Esophagus squamous epithelium (tissue), 5 donors: ENCODE data around the gene KIDINS220. TPM values are rescaled to one million over a fixed set of nuclear protein-coding genes. Genes with fewer than 3 reads are reported as not detected.

Experiments
- DNase-seq: peaks from one replicate; lab custom pipeline; 2025; lab: John Stamatoyannopoulos, UW
- H3K27ac ChIP-seq, 4 donors: fragments of 200-600 bp; sonication (generic); one replicate each; pipeline ENCODE4 v1.5.1; 2016 to 2019; ENCODE audit warnings: mild to moderate bottlenecking in 1 of 4
- H3K27me3 ChIP-seq, 4 donors: fragments of 200-600 bp; sonication (generic); 1 replicate in 3 of 4; 2 replicates in 1 of 4; pipeline versions ENCODE4 v1.5.1 to v1.6.0; 2017 to 2021; ENCODE audit warnings: antibody characterized with exemption in 1 of 4
- H3K36me3 ChIP-seq, 3 donors: fragments of 200-600 bp; sonication (generic); one replicate each; pipeline ENCODE4 v1.5.1; 2016 to 2019
- H3K4me1 ChIP-seq, 3 donors: fragments of 200-600 bp; sonication (generic); one replicate each; pipeline ENCODE4 v1.5.1; 2017 to 2019
- H3K4me3 ChIP-seq, 4 donors: fragments of 200-600 bp; sonication (generic); 1 replicate in 3 of 4; 2 replicates in 1 of 4; pipeline ENCODE4 v1.5.1; 2016 to 2019; ENCODE audit warnings: mild to moderate bottlenecking in 2 of 4, moderate library complexity in 1 of 4
- H3K9me3 ChIP-seq, 3 donors: fragments of 200-600 bp; sonication (generic); one replicate each; pipeline ENCODE4 v1.5.1; 2016 to 2019
- CTCF ChIP-seq, 6 experiments: fragments of 450-650 bp in 4 of 6; fragments of 200-600 bp in 2 of 6; sonication (generic) in 2 of 6; IDR thresholded peaks; one replicate each; pipeline ENCODE4 v1.5.1; 2016 to 2019; ENCODE audit warnings: antibody characterized with exemption in 6 of 6, mild to moderate bottlenecking in 4 of 6, moderate library complexity in 4 of 6
- POLR2A ChIP-seq, 4 donors: fragments of 450-650 bp; IDR thresholded peaks; one replicate each; pipeline ENCODE4 v1.6.1; 2017; ENCODE audit warnings: antibody characterized with exemption in 4 of 4, mild to moderate bottlenecking in 4 of 4, moderate library complexity in 3 of 4
- WGBS, 2 donors: methylation state at CpG; one replicate each; pipeline ENCODE4 v1.1.5; 2018; 5-methylcytosine and 5-hydroxymethylcytosine counted together
- intact Hi-C: fragments of 100-400 bp; cut with DNase I; formaldehyde crosslinking; loops from one replicate; pipeline ENCODE4 v1.15.0; 2022
- total RNA-seq, 4 donors: library from RNA; depleted of rRNA; stranded (reverse); fragments of >200 nt; gene quantifications; one replicate each; pipeline ENCODE4 v1.1.0, GENCODE V29; 2016
- donor health status: DM: yes; HTN: yes; CAD: no.

KIDINS220 gene
- total RNA-seq, 4 donors from 2014 or later, result 27.4 to 58.7 (median 35.7) TPM

- WGBS, 2 donors, result 94 to 95% methylated on average over 2 of the region's 2 CpGs
- Histone ChIP-seq H3K27ac (no peak overlapping the region), H3K9me3 (no peaks in the 10 kb centered on the region), H3K4me1 (peaks cover 0 to 8% (median 0%) of the 10 kb centered on the region in 3 donors), H3K36me3 (peaks cover 0 to 43% (median 0%) of the 10 kb centered on the region in 3 donors), H3K4me3 (no peak overlapping the region), H3K27me3 (no peaks in the 10 kb centered on the region)
- intact Hi-C loops, result no loop called here
- TF ChIP-seq CTCF (IDR thresholded peaks at IDR 0.05), result no peak
- no peak for TF ChIP-seq POLR2A (IDR thresholded peaks at IDR 0.05)
- DNase-seq, result no peak
Observed at GRCh38 chr2:8827729-8828128, 9.7 kb downstream of the KIDINS220 start.

DNA sequence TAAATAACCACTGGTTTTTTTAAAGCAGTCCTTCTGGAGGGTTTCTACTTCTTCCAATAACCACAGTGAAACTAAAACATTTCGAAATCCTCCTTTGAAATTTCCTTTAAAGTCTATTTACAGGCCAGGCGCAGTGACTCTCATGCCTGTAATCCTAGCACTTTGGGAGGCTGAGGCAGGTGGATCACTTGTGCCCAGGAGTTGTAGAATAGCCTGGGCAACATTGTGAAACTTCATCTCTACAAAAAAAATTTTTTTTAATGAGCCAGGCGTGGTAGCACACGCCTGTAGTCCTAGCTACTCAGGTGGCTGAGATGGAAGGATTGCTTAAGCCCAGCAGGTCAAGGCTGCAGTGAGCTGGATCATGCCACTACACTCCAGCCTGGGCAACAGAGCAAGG lies 15.2 kb downstream of the KIDINS220 start:
- intact Hi-C loops, result no loop called here
- Histone ChIP-seq H3K36me3 (peaks cover 0 to 69% (median 0%) of the 10 kb centered on the region in 3 donors), H3K4me3 (no peak overlapping the region), H3K9me3 (no peaks in the 10 kb centered on the region), H3K27me3 (no peaks in the 10 kb centered on the region), H3K27ac (peak overlapping the region in 3 of 4 donors; percentile 41 to 67 (median 61)), H3K4me1 (peaks cover 11 to 20% (median 13%) of the 10 kb centered on the region in 3 donors)
- TF ChIP-seq POLR2A (IDR thresholded peaks at IDR 0.05) (no peak), CTCF (IDR thresholded peaks at IDR 0.05) (no peak)
- no peak for DNase-seq
- WGBS, 2 donors, result 46 to 52% methylated on average over 4 of the region's 4 CpGs

- TF ChIP-seq POLR2A (IDR thresholded peaks at IDR 0.05) (no peak), CTCF (IDR thresholded peaks at IDR 0.05) (no peak)
- Histone ChIP-seq H3K4me1 (peaks cover 11 to 20% (median 13%) of the 10 kb centered on the region in 3 donors), H3K9me3 (no peaks in the 10 kb centered on the region), H3K27ac (peak overlapping the region in 3 of 4 donors; percentile 41 to 67 (median 61)), H3K36me3 (peaks cover 0 to 70% (median 0%) of the 10 kb centered on the region in 3 donors), H3K4me3 (no peak overlapping the region), H3K27me3 (no peaks in the 10 kb centered on the region)
- no peak for DNase-seq
- intact Hi-C loops, result no loop called here
- 61% methylated on average over 8 of the region's 8 CpGs for WGBS, 2 donors
Observed at GRCh38 chr2:8821276-8822217, 15.9 kb downstream of the KIDINS220 start.

GRCh38 chr2:8819948-8820347 lies 17.5 kb downstream of the KIDINS220 start:
- TF ChIP-seq POLR2A (IDR thresholded peaks at IDR 0.05), result no peak
- no peak for TF ChIP-seq CTCF (IDR thresholded peaks at IDR 0.05)
- H3K36me3 ChIP-seq, result peaks cover 0 to 70% (median 0%) of the 10 kb centered on the region in 3 donors
- H3K27ac ChIP-seq, result no peak overlapping the region
- DNase-seq, result no peak
- H3K4me1 ChIP-seq, result peaks cover 11 to 20% (median 13%) of the 10 kb centered on the region in 3 donors
- no peaks in the 10 kb centered on the region for H3K9me3 ChIP-seq
- H3K4me3 ChIP-seq, result no peak overlapping the region
- WGBS, 2 donors, result 88 to 93% methylated on average over 8 of the region's 8 CpGs
- intact Hi-C loops, result no loop called here
- no peaks in the 10 kb centered on the region for H3K27me3 ChIP-seq

GRCh38 chr2:8819194-8819593 lies 18.2 kb downstream of the KIDINS220 start:
- intact Hi-C loops, result no loop called here
- TF ChIP-seq CTCF (IDR thresholded peaks at IDR 0.05), result no peak
- no peak for TF ChIP-seq POLR2A (IDR thresholded peaks at IDR 0.05)
- WGBS, 2 donors, result 77 to 78% methylated on average over 4 to 5 of the region's 5 CpGs
- DNase-seq, result no peak
- H3K4me3 ChIP-seq, result no peak overlapping the region
- no peaks in the 10 kb centered on the region for H3K9me3 ChIP-seq
- H3K27ac ChIP-seq, result no peak overlapping the region
- no peaks in the 10 kb centered on the region for H3K27me3 ChIP-seq
- peaks cover 11 to 20% (median 13%) of the 10 kb centered on the region in 3 donors for H3K4me1 ChIP-seq
- H3K36me3 ChIP-seq, result peaks cover 0 to 70% (median 0%) of the 10 kb centered on the region in 3 donors
